Measurements from ENCODE around the gene DNAJC5.
A peak's percentile ranks its signal among the peaks of the same experiment; 100 is the strongest.
"Not testable (repeated sequence)": the region's sequence is repeated elsewhere in the genome, so short reads cannot be mapped to it uniquely, and the experiment has no call there.

Gene DNAJC5

GRCh38 chr20:63929071-63929470 lies 34.1 kb downstream of the DNAJC5 start:
- no peak for DNase-seq

DNA sequence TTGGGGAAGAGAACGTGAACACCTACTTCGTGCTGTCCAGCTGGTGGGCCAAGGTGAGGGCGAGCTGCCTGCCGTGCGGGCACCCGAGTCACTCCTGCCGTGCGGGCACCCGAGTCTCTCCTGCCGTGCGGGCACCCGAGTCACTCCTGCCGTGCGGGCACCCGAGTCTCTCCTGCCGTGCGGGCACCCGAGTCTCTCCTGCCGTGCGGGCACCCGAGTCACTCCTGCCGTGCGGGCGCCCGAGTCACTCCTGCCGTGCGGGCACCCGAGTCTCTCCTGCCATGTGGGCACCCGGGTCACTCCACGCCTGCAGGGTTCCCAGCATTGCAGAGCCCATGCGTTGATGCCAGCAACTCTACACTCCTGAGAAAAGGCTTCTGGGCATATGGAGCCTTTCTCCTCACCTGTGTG lies 34.6 kb downstream of the DNAJC5 start:
- in situ Hi-C loops (cut with HindIII; ENCODE audit: low pct_ligation_motif_present, low pct_unique_long_range_greater_than_20kb, low sequenced_read_pairs); DNase-seq: not testable (repeated sequence)

More at GRCh38 chr20:63929071-63929470, 34.1 kb downstream of the DNAJC5 start:
- in situ Hi-C loops (cut with HindIII; ENCODE audit: low pct_ligation_motif_present, low pct_unique_long_range_greater_than_20kb, low sequenced_read_pairs) = no loop called here

DNA sequence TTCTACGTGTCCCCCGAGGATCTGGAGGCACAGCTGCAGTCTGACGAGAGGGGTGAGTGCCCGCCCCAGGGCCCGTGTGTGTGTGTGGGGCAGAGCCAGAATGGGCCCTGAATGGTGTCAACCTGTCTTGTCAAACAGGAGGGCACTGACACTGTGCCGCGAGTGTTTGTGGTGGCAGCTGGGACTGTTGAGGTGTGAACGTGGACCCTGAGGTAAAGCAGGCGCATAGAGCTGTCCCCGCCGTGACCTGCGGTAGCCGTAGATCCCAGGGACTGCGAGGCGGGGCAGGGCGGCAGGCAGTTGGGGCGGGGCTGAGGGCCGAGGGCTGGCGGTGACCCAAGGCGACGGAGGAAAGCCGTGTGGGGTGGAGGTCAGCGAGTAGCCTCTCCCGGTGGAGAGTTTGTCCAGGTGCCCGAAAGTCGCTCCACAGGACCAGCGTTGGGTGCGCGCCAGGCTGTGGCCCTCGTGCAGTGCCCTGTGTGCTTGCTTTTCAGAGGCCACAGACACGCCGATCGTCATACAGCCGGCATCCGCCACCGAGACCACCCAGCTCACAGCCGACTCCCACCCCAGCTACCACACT lies 36.1 kb downstream of the DNAJC5 start:
- no peak for DNase-seq
- in situ Hi-C loops (cut with HindIII; ENCODE audit: low pct_ligation_motif_present, low pct_unique_long_range_greater_than_20kb, low sequenced_read_pairs) = no loop called here

- no peak for DNase-seq
- in situ Hi-C loops (cut with HindIII; ENCODE audit: low pct_ligation_motif_present, low pct_unique_long_range_greater_than_20kb, low sequenced_read_pairs) = no loop called here
Observed at GRCh38 chr20:63931735-63932134, 36.8 kb downstream of the DNAJC5 start.

- DNase-seq = no peak
- in situ Hi-C loops (cut with HindIII; ENCODE audit: low pct_ligation_motif_present, low pct_unique_long_range_greater_than_20kb, low sequenced_read_pairs) = no loop called here
Observed at GRCh38 chr20:63932606-63933160, 37.8 kb downstream of the DNAJC5 start.

DNA sequence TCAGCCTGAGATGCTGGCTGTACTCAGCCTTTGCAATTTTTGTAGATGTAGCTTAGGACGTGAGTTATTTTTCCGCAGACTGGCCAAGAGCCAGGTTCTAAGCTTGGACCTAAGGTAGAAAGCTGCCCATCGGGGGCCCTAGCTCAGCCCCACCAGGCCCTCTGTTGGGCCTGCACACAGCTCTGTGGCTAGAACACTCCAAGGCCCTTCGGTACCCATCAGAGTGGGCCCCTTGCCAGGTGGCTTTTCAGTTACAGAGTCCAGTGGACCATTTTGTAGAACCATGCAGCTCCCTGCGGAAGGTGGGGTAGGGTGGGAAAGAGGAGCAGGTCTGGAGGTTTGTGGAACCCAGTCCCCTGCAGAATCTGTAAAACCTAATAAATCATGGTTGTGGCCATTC lies 38.7 kb downstream of the DNAJC5 start:
- in situ Hi-C loops (cut with HindIII; ENCODE audit: low pct_ligation_motif_present, low pct_unique_long_range_greater_than_20kb, low sequenced_read_pairs) = no loop called here
- no peak for DNase-seq

DNA sequence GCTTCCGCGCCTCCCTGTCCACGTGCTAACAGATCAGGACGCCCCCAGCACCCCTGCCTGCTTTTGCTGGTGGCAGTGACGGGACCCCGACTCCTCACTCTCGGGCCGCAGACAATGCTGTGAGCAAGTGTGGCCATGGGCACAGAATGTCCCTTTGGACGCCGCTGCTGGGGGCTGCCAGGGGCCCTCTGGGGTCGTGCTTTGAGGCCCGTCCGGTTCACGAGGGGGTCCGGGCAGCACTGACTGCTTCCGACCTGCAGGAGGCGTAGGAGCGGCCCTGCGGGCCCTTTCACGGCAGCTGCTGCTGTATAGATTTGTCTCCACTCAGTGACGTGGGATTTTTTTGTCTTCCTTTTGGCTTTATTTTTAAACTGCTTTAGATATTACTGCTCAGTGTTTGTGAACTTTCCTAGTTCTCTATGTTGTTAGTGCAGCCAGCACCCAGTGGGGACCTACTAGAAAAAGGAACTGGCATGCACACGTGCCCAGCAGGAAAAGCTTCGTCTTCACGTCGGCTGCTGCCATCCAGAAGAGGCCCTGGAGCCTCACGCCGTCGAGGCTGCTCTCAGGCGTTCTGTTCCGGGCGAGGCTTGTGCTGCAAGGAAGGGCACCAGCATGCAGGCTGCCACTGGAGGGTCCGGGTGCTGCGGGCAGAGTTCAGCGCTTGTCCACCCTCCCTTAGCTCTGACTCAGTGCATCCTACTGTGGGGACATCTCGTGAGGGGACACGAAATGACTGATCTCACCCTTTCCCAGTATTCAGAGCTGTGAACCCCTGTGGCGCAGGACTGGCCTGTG lies 39.5 kb downstream of the DNAJC5 start:
- DNase-seq = no peak
- in situ Hi-C loops (cut with HindIII; ENCODE audit: low pct_ligation_motif_present, low pct_unique_long_range_greater_than_20kb, low sequenced_read_pairs) = no loop called here

- DNase-seq = no peak
- in situ Hi-C loops (cut with HindIII; ENCODE audit: low pct_ligation_motif_present, low pct_unique_long_range_greater_than_20kb, low sequenced_read_pairs) = no loop called here
Observed at GRCh38 chr20:63935447-63935846, 40.5 kb downstream of the DNAJC5 start.

- DNase-seq = no peak
- in situ Hi-C loops (cut with HindIII; ENCODE audit: low pct_ligation_motif_present, low pct_unique_long_range_greater_than_20kb, low sequenced_read_pairs) = no loop called here
Observed at GRCh38 chr20:63937596-63937995, 42.7 kb downstream of the DNAJC5 start.

GRCh38 chr20:63939061-63939935 lies 44.4 kb downstream of the DNAJC5 start:
- in situ Hi-C loops (cut with HindIII; ENCODE audit: low pct_ligation_motif_present, low pct_unique_long_range_greater_than_20kb, low sequenced_read_pairs) = no loop called here
- no peak for DNase-seq

GRCh38 chr20:63940071-63940471 lies 45.1 kb downstream of the DNAJC5 start:
- no peak for DNase-seq
- in situ Hi-C loops (cut with HindIII; ENCODE audit: low pct_ligation_motif_present, low pct_unique_long_range_greater_than_20kb, low sequenced_read_pairs) = no loop called here

DNA sequence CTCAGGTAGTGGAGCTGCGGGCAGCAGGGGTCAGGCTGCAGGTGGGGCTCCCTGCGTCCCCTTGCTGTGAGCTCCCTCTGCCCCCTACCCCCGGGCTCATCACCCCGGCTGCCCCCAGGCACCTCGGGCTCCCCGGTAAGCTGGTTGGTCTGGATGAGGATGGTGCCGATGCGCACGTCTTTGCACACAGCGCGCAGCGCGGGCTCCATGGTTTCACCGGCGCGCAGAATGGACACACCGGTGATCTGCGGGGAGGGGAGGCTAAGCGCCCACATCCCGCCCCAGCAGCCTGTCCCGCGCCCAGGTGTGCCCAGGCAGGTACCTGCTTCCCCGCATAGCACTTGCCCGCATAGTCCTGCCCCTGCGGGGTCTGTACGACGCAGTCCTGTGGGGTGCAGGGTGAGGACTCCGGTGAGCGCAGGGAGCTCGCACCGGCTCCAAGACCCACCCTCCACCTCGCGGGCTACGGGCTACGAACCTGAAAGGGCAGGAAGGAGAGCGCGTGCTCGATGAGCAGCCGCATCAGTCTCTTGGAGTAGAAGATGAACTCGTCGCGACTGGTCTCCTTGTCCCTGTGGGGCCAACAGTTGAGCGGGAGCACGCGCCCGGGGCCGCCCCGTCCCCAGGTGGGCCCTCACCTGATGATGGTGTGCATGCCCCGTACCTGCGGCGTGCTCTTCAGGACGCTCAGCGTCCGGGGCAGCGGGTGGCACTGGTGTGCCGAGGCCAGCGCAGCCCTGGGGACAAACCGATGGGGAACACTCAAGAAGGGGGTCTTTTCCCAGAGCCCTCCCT lies 45.7 kb downstream of the DNAJC5 start:
- in situ Hi-C loops (cut with HindIII; ENCODE audit: low pct_ligation_motif_present, low pct_unique_long_range_greater_than_20kb, low sequenced_read_pairs) = no loop called here

DNA sequence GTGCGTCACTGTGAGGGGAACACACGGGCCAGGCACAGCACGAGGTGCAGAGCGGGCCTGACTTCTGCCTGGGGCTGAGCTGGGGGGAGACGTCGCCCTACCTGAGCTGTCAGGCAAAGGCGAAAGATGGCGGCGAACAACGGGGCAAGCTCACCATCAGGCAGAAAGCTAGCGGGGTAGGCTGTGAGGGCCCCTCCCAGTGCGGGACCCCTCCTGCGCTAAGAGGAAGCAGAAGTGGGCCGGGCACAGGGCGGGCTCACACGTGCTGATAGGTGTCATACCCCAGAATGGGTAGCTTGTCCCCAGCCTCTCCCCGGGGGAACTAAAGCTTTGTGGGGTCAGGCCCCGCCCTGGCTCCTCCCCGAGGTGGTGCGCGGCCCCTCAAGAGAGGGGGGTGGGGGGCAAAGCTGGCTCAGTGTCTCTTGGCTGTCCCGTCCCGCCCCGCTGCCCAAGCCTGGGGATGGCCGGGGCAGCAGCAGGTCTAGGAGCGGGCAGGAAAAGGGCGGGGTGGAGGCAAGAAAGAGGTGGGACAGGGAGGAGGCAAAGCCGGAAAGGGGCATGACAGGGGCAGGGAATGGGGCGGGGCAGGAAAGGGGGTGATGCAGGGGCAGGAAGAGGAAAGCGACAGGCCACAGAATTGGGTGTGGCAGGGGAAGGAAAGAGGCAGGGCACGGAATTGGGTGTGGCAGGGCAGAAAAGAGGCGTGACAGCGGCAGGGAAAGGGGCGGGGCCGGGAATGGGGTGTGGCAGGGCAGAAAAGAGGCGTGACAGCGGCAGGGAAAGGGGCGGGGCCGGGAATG lies 46.6 kb downstream of the DNAJC5 start:
- DNase-seq = no peak
- in situ Hi-C loops (cut with HindIII; ENCODE audit: low pct_ligation_motif_present, low pct_unique_long_range_greater_than_20kb, low sequenced_read_pairs) = no loop called here

More for the DNA sequence above, 45.7 kb downstream of the DNAJC5 start:
- DNase-seq = no peak

GRCh38 chr20:63942250-63942951 lies 47.5 kb downstream of the DNAJC5 start:
- in situ Hi-C loops (cut with HindIII; ENCODE audit: low pct_ligation_motif_present, low pct_unique_long_range_greater_than_20kb, low sequenced_read_pairs) = no loop called here
- DNase-seq = peak; percentile 5

- DNase-seq = no peak
- in situ Hi-C loops (cut with HindIII; ENCODE audit: low pct_ligation_motif_present, low pct_unique_long_range_greater_than_20kb, low sequenced_read_pairs) = no loop called here
Observed at GRCh38 chr20:63942969-63943807, 48.3 kb downstream of the DNAJC5 start.

DNA sequence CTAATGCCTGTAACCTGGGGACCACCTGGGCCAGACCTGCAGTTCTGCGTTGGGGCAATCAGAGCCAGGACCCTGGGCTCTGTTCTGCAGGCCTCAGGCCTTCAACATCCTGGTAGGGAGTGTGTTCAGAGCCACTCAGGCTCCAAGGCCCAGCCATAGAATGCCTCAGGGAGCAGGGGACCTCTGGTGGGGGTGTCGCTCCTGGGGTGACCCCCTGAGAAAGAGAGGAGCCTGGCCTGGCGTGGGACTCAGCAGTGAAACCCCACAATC lies 48.8 kb downstream of the DNAJC5 start:
- in situ Hi-C loops (cut with HindIII; ENCODE audit: low pct_ligation_motif_present, low pct_unique_long_range_greater_than_20kb, low sequenced_read_pairs) = no loop called here
- no peak for DNase-seq
